Measurements from ENCODE around the gene CTNNA1.

GRCh38 chr5:138952962-138953361, 199.7 kb downstream of the CTNNA1 start:
- TF ChIP-seq CTCF (optimal IDR thresholded peaks at IDR 0.05 in 1 of 3, IDR thresholded peaks at IDR 0.05 in 1 of 3, conservative IDR thresholded peaks at IDR 0.05 in 1 of 3; ENCODE audit: extremely low read depth in 1 of 3, insufficient read depth in 2 of 3, low read length in 3 of 3): no peak
- no peak for TF ChIP-seq EZH2 (IDR thresholded peaks at IDR 0.05; ENCODE audit: low read length)

Data from keratinocyte (primary cell).